ENCODE measurements around the gene SLC9A9. TPM values are rescaled to one million over a fixed set of nuclear protein-coding genes. Genes with fewer than 3 reads are reported as not detected.

The SLC9A9 gene
- total RNA-seq, 1 experiment from 2014 or later = not detected

- BruUV-seq (replicated peaks) = no TSS peak
- CTCF ChIA-PET = no interaction called here
- no peaks in the 10 kb centered on the region for H3K4me1 Mint-ChIP-seq (ENCODE audit: low read depth, unreplicated experiment)
- POLR2A ChIA-PET = no interaction called here
- H3K27ac Mint-ChIP-seq (ENCODE audit: unreplicated experiment) = no peak overlapping the region
- Histone ChIP-seq H3K4me1 (no peaks in the 10 kb centered on the region), H3K9me3 (no peaks in the 10 kb centered on the region), H3K36me3 (ENCODE audit: control insufficient read depth, insufficient read depth, low read length) (no peaks in the 10 kb centered on the region), H3K27me3 (replicated peaks; ENCODE audit: control insufficient read depth, insufficient read depth, low read length) (no peaks in the 10 kb centered on the region), H3K4me3 (ENCODE audit: low read depth, low read length) (no peak overlapping the region)
- no peak overlapping the region for H3K4me3 Mint-ChIP-seq (ENCODE audit: unreplicated experiment)
- intact Hi-C loops (cut with micrococcal nuclease; ENCODE audit: unreplicated experiment) = no loop called here
- H3K9me3 Mint-ChIP-seq (ENCODE audit: unreplicated experiment) = no peaks in the 10 kb centered on the region
- no peak for DNase-seq
- TF ChIP-seq CTCF (IDR thresholded peaks at IDR 0.05; ENCODE audit: insufficient read depth in 1 of 2, low read depth in 1 of 2, low read length in 1 of 2, severe bottlenecking in 1 of 2, unreplicated experiment in 1 of 2) = no peak
- no peaks in the 10 kb centered on the region for H3K36me3 Mint-ChIP-seq (ENCODE audit: insufficient read depth, unreplicated experiment)
- peaks cover 23% of the 10 kb centered on the region for H3K27me3 Mint-ChIP-seq (ENCODE audit: insufficient read depth, unreplicated experiment)
Measured at GRCh38 chr3:143749926-143750325, 98.3 kb downstream of the SLC9A9 start.

GRCh38 chr3:143737065-143737464, 111.2 kb downstream of the SLC9A9 start:
- ChIA-PET POLR2A (no interaction called here), CTCF (no interaction called here)
- no peaks in the 10 kb centered on the region for H3K36me3 ChIP-seq (ENCODE audit: control insufficient read depth, insufficient read depth, low read length)
- no peak overlapping the region for H3K4me3 Mint-ChIP-seq (ENCODE audit: unreplicated experiment)
- no peaks in the 10 kb centered on the region for H3K36me3 Mint-ChIP-seq (ENCODE audit: insufficient read depth, unreplicated experiment)
- no peak for TF ChIP-seq CTCF (IDR thresholded peaks at IDR 0.05; ENCODE audit: insufficient read depth in 1 of 2, low read depth in 1 of 2, low read length in 1 of 2, severe bottlenecking in 1 of 2, unreplicated experiment in 1 of 2)
- H3K4me3 ChIP-seq (ENCODE audit: low read depth, low read length) = no peak overlapping the region
- intact Hi-C loops (cut with micrococcal nuclease; ENCODE audit: unreplicated experiment) = no loop called here
- H3K9me3 ChIP-seq = no peaks in the 10 kb centered on the region
- no peak for DNase-seq
- no peaks in the 10 kb centered on the region for H3K27me3 Mint-ChIP-seq (ENCODE audit: insufficient read depth, unreplicated experiment)
- no peaks in the 10 kb centered on the region for H3K4me1 Mint-ChIP-seq (ENCODE audit: low read depth, unreplicated experiment)
- no peaks in the 10 kb centered on the region for H3K4me1 ChIP-seq
- peaks cover 2% of the 10 kb centered on the region for H3K9me3 Mint-ChIP-seq (ENCODE audit: unreplicated experiment)
- no TSS peak for BruUV-seq (replicated peaks)
- no peaks in the 10 kb centered on the region for H3K27me3 ChIP-seq (replicated peaks; ENCODE audit: control insufficient read depth, insufficient read depth, low read length)
- no peak overlapping the region for H3K27ac Mint-ChIP-seq (ENCODE audit: unreplicated experiment)

- CTCF ChIA-PET = no interaction called here
- no peaks in the 10 kb centered on the region for H3K4me1 ChIP-seq
- intact Hi-C loops (cut with micrococcal nuclease; ENCODE audit: unreplicated experiment) = no loop called here
- no peak for TF ChIP-seq CTCF (IDR thresholded peaks at IDR 0.05; ENCODE audit: insufficient read depth in 1 of 2, low read depth in 1 of 2, low read length in 1 of 2, severe bottlenecking in 1 of 2, unreplicated experiment in 1 of 2)
- Mint-ChIP-seq H3K27ac (ENCODE audit: unreplicated experiment) (no peak overlapping the region), H3K36me3 (ENCODE audit: insufficient read depth, unreplicated experiment) (no peaks in the 10 kb centered on the region), H3K27me3 (ENCODE audit: insufficient read depth, unreplicated experiment) (no peaks in the 10 kb centered on the region), H3K4me3 (ENCODE audit: unreplicated experiment) (no peak overlapping the region), H3K9me3 (ENCODE audit: unreplicated experiment) (no peaks in the 10 kb centered on the region), H3K4me1 (ENCODE audit: low read depth, unreplicated experiment) (no peaks in the 10 kb centered on the region)
- no TSS peak for BruUV-seq (replicated peaks)
- H3K27me3 ChIP-seq (replicated peaks; ENCODE audit: control insufficient read depth, insufficient read depth, low read length) = no peaks in the 10 kb centered on the region
- no peaks in the 10 kb centered on the region for H3K36me3 ChIP-seq (ENCODE audit: control insufficient read depth, insufficient read depth, low read length)
- H3K4me3 ChIP-seq (ENCODE audit: low read depth, low read length) = no peak overlapping the region
- no peaks in the 10 kb centered on the region for H3K9me3 ChIP-seq
- POLR2A ChIA-PET = no interaction called here
- no peak for DNase-seq
Measured at GRCh38 chr3:143736205-143736997, 111.9 kb downstream of the SLC9A9 start.
